Left cardiac atrium (tissue), 4 donors: Measurements from ENCODE around the gene VSTM5. TPM values are rescaled to one million over a fixed set of nuclear protein-coding genes. Genes with fewer than 3 reads are reported as not detected.
"Not testable (repeated sequence)": the region's sequence is repeated elsewhere in the genome, so short reads cannot be mapped to it uniquely, and the experiment has no call there.

Source experiments
- ATAC-seq, 2 donors: fragments of 200-7000 bp; cut with Tn5 transposase; one replicate each; pipeline ENCODE4 v1.9.1; 2020; ENCODE audit warnings: mild to moderate bottlenecking in 2 of 2, moderate library complexity in 2 of 2
- DNase-seq: peaks from one replicate; pipeline ENCODE4 v3.0.0-alpha.2; 2020
- intact Hi-C, 2 donors: fragments of 100-400 bp; cut with DNase I; formaldehyde crosslinking; loops; one replicate each; pipeline versions ENCODE4 v1.14.1 to v1.15.1; 2022 to 2023
- long read RNA-seq: library from polyadenylated mRNA; unstranded; transcript quantifications from one replicate; pipeline ENCODE4 v2.0.0, GENCODE V29; 2021
- total RNA-seq, 2 donors: library from RNA; stranded (reverse); fragmentation: NEBNext Ultra II Directional; extraction: Animal tissue kit (Norgen Biotek cat#: 25700); gene quantifications; one replicate each; pipeline ENCODE4 v1.2.1, GENCODE V29; 2021
- donor health status: DM: no; HTN: yes; CAD: no.
- donor health status: DM: no; HTN: yes; CAD: no; lungs with severe emphysema.
- donor health status: DM: yes; HTN: yes; CAD: no.
- donor health status: Dilated cardiomyopathy.

Gene VSTM5, protein sequence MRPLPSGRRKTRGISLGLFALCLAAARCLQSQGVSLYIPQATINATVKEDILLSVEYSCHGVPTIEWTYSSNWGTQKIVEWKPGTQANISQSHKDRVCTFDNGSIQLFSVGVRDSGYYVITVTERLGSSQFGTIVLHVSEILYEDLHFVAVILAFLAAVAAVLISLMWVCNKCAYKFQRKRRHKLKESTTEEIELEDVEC
- under 1 TPM; 0.21 to 0.37 TPM for total RNA-seq
- long read RNA-seq: 0 reads

DNA sequence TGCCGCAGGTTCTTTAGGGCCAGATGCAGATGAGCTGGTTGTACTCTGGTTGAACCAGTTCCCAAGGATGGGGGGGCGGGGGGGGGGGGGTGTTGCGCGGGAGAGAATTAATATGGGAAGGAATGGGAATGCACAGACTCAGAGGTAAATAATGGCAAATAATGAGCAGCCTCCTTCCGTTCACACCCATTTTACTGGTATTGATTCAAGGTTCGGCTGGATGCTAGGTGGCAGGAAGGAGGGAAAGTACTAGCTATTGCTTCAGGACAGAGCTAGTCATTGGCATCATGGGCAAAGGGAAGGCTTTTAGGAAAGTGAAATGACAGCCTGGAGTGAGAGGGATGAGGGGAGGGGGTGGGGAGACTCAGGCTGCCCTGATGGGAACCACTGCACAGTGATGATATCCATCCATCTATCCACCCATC, at the start of gene VSTM5:
Gene VSTM5, minus strand, starts transcription at position 25 of the 425 bp plus-strand sequence. CDS start 116 bp downstream, outside the sequence.
- intact Hi-C loops: no loop called here
- ATAC-seq (no peak), DNase-seq (no peak)

DNA sequence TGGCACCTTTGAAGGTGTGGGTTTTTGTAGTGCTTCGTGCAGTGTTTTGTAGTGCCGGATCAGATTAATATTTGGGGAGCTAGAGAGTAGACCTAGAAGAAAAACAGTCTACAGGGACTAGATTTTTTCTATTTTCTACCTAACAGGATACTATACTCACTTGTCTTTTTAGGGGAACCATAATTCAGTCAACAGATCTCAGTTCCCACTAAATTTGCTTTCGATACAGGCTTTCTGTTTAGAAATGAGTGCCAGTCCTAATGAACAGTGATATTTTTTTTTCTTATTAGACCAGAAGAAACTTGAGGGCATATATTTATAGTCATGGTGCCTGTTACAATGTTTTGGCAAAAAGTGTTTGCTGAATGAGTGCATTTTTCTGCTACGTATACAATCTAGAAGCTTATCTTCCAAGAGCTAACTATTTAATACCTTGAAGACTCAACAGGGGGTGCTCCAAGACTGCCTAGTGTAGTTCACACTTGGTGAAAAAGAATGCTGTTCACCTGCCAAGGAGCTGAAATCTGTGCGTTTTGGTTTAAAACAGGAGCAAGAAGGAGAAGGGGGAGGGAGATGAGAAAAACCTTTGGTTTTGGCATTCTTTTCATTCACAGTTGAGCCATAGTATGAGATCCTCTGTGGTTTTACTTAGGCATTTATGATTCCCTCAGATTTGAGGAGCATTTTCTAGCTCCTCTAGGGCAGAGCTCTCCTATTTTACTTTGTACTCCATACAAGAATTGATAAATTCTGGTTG, 44.9 kb upstream of the VSTM5 start:
- DNase-seq: no peak
- ATAC-seq: peak; percentile 77 to 82
- intact Hi-C loops: loop anchor here in 1 of 2 donors (2.0 to 10.0 kb wide), 2 partner anchors 522 to 610 kb away; no protein-coding TSS in a partner anchor

DNA sequence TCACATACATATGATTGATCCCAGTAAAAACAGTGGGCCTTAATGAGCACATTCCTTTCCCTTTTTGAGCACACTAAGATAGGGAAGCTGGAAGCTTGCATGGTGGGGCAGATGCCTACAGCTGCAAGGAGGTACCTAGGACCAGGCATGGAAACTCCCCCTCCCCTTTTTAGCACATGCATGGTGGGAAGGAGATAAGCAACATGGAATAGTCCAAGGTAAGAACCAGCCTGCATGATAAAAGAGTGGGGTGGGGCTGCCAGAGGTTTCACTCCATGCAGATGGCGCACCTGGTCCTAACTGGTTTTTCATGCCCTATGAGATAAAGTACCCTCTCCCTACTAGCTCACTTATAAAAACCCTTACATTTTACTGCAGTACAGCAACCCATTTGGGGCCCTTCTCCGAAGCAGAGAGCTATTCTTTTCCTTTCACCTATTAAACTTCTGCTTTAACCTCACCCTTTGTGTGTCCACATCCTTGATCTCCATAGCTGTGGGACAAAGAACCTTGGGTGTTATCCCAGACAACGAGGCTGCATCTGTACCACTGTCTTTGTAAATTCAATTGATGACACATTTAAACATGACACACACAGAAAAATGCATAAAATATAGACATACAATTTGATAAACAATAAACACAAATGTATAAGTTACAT, 40.1 kb upstream of the VSTM5 start:
- intact Hi-C loops: loop anchor here in 1 of 2 donors (10.0 kb wide), 1 partner anchor 614 kb away; no protein-coding TSS in a partner anchor
- DNase-seq (no peak), ATAC-seq (no peak)

- ATAC-seq (no peak), DNase-seq (no peak)
- intact Hi-C loops: no loop called here
Measured at GRCh38 chr11:93887111-93887510, 36.7 kb upstream of the VSTM5 start.

DNA sequence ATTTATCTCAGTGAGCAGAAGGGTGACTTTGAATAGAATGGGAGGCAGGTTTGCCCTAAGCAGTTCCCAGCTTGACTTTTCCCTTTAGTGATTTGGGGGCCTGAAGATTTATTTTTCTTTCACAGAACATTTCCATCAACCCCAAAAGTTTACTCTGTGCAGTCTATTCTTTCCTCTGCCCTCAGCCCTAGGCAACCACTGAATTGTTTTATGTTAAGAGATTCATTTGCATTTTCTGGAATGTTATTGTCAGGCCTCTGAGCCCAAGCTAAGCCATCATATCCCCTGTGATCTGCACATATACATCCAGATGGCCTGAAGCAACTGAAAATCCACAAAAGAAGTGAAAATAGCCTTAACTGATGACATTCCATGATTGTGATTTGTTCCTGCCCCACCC, 28.7 kb upstream of the VSTM5 start:
- intact Hi-C loops, DNase-seq, ATAC-seq: not testable (repeated sequence)

- no peak for ATAC-seq
- DNase-seq: no peak
- intact Hi-C loops: no loop called here
Measured at GRCh38 chr11:93875637-93876036, 25.2 kb upstream of the VSTM5 start.

GRCh38 chr11:93871526-93871925, 21.1 kb upstream of the VSTM5 start:
- ATAC-seq: no peak
- intact Hi-C loops: no loop called here
- no peak for DNase-seq

GRCh38 chr11:93870616-93871015, 20.2 kb upstream of the VSTM5 start:
- no peak for DNase-seq
- intact Hi-C loops: no loop called here
- no peak for ATAC-seq

- intact Hi-C loops: no loop called here
- no peak for ATAC-seq
Measured at GRCh38 chr11:93869830-93870229, 19.4 kb upstream of the VSTM5 start.

GRCh38 chr11:93868404-93868803, 18.0 kb upstream of the VSTM5 start:
- ATAC-seq, intact Hi-C loops, DNase-seq: not testable (repeated sequence)

More at GRCh38 chr11:93869830-93870229, 19.4 kb upstream of the VSTM5 start:
- no peak for DNase-seq

GRCh38 chr11:93861808-93862207, 11.4 kb upstream of the VSTM5 start:
- ATAC-seq (peak; percentile 53 to 74), DNase-seq (peak; percentile 55)
- intact Hi-C loops: no loop called here

DNA sequence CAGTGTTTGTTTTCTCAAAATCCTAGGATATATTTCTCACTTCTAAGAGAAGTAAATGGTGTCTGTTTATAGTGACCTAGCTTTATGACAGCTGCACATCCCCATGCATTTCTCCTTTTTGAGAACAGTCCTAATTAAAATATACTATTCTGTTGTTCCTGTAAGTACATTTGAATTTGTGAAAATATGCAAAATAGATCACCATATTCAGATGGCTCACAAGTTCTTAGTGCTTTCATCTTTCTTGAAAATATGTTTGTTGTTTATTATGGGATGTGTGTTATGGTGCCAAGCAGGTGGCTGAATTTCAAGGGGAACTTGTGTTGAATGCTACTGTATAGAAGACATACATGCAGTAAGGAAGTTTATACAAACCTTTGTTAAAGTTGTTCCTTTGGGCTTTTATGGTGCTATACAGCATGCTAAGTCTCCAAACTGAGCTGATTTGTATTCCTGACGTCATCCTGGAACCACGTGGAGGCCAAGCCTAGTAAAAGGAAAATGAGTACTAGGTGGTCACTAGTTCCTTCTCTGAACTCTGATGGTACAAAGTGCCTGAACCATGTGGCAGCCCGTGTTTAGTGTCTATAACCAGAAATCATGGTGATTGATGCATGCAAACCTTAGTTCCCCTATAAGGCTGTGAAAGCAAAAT, 7.8 kb upstream of the VSTM5 start:
- ATAC-seq (no peak), DNase-seq (no peak)
- intact Hi-C loops: no loop called here

DNA sequence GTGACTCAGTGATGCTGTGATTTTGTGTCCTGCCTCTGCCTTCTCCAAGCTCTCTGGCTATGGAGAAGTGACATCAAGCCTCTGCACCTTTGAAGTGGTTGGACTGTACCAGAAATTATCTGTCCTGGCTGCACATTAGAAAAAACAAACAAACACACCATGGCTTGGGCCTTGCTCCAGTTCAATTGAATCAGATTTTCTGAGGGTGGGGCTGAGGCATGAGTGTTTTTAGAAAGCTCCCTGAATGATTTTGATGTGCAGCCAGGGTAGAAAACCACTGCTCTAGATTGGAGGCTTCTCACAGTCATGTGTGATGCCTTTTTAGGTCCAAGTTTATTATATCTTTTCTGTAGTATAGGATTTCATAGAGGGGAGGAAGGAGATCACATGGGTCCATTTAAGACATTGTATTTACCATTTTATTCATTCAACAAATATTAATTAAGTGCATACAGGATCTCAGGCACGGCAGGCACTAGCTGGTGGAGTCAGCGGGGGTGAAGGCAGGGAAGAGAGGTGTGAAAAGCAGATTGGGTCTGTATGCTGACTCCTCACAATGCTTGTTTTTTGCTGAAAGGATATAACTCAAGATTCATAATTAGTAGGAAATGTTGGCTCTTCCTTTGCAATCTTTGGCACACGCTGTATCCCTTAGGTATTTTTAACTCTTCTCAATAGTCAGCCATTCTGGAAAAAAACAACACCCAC, 7.1 kb upstream of the VSTM5 start:
- ATAC-seq (peak; percentile 30 to 72), DNase-seq (no peak)
- intact Hi-C loops: no loop called here

DNA sequence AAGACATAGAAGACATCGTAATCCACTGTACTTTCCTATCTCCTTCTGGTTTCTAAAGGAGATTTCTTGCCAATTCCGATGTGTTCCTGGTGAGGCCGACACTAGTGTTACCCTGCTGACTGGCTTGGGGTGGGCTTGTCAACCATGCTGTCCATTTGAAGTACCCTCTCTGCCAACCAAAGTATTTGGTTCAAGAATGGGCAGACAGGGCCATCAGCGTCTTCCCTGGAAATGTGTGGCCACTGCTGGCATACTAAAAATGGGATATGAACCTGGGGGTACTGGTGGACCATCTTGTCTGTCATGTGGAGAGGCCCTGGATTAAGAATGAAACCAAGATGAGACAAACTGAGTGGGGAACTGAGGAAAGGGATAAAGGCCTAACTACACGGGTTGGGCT, 1.8 kb upstream of the VSTM5 start:
- no peak for DNase-seq
- ATAC-seq: no peak
- intact Hi-C loops: no loop called here

GRCh38 chr11:93849751-93850593, 446 bp downstream of the VSTM5 start:
- intact Hi-C loops: no loop called here
- DNase-seq: peak; percentile 57
- peak; percentile 85 to 88 for ATAC-seq

- intact Hi-C loops: no loop called here
- ATAC-seq: no peak
- DNase-seq: no peak
Measured at GRCh38 chr11:93849201-93849600, 1.2 kb downstream of the VSTM5 start.

- ATAC-seq: no peak
- no peak for DNase-seq
- intact Hi-C loops: no loop called here
Measured at GRCh38 chr11:93846411-93846810, 4.0 kb downstream of the VSTM5 start.
